ENCODE results near the gene MGME1. TPM values are rescaled to one million over a fixed set of nuclear protein-coding genes. Genes with fewer than 3 reads are reported as not detected.

Gene MGME1
- total RNA-seq, 1 experiment from 2014 or later, result 24.0 TPM

GRCh38 chr20:17998446-17998845 is 29.6 kb downstream of the MGME1 start:
- Mint-ChIP-seq H3K36me3 (ENCODE audit: insufficient read depth, unreplicated experiment) (peaks cover 6% of the 10 kb centered on the region), H3K4me3 (ENCODE audit: unreplicated experiment) (no peak overlapping the region), H3K9me3 (ENCODE audit: unreplicated experiment) (no peaks in the 10 kb centered on the region), H3K27ac (ENCODE audit: low read depth, unreplicated experiment) (no peak overlapping the region), H3K4me1 (ENCODE audit: insufficient read depth, unreplicated experiment) (peaks cover 19% of the 10 kb centered on the region), H3K27me3 (ENCODE audit: insufficient read depth, unreplicated experiment) (no peaks in the 10 kb centered on the region)
- no TSS peak for BruUV-seq (replicated peaks)
- intact Hi-C loops (cut with micrococcal nuclease), result loop anchor here (10.0 kb wide), 1 partner anchor 464 kb away; the partner anchor contains the start of gene BFSP1
- no peak for DNase-seq (ENCODE audit: unreplicated experiment)
- TF ChIP-seq CTCF (IDR thresholded peaks at IDR 0.05; ENCODE audit: unreplicated experiment), result no peak
- POLR2A ChIA-PET, result interaction anchor here (0.7 to 1.3 kb wide), 4 partner anchors 27 to 428 kb away, joined by 3 to 5 read pairs (median 4); partner anchors contain the start of gene DSTN
- CTCF ChIA-PET, result interaction anchor here (0.6 to 6.0 kb wide), 12 partner anchors 13 to 494 kb away, joined by 3 to 68 read pairs (median 4); partner anchors contain the start of genes MGME1, RRBP1 and SNX5

GRCh38 chr20:17999566-17999965 is 30.7 kb downstream of the MGME1 start:
- H3K36me3 Mint-ChIP-seq (ENCODE audit: insufficient read depth, unreplicated experiment), result peaks cover 6% of the 10 kb centered on the region
- no peak for TF ChIP-seq CTCF (IDR thresholded peaks at IDR 0.05; ENCODE audit: unreplicated experiment)
- DNase-seq (ENCODE audit: unreplicated experiment), result no peak
- H3K27ac Mint-ChIP-seq (ENCODE audit: low read depth, unreplicated experiment), result no peak overlapping the region
- no peaks in the 10 kb centered on the region for H3K9me3 Mint-ChIP-seq (ENCODE audit: unreplicated experiment)
- CTCF ChIA-PET, result interaction anchor here (1.5 to 6.0 kb wide), 4 partner anchors 14 to 276 kb away, joined by 11 to 68 read pairs (median 60); partner anchors contain the start of genes MGME1 and SNX5
- H3K27me3 Mint-ChIP-seq (ENCODE audit: insufficient read depth, unreplicated experiment), result no peaks in the 10 kb centered on the region
- H3K4me3 Mint-ChIP-seq (ENCODE audit: unreplicated experiment), result no peak overlapping the region
- POLR2A ChIA-PET, result interaction anchor here (0.6 to 1.3 kb wide), 3 partner anchors 28 to 483 kb away, joined by 3 read pairs; no protein-coding TSS in a partner anchor
- H3K4me1 Mint-ChIP-seq (ENCODE audit: insufficient read depth, unreplicated experiment), result peaks cover 19% of the 10 kb centered on the region
- intact Hi-C loops (cut with micrococcal nuclease), result loop anchor here (10.0 kb wide), 1 partner anchor 465 kb away; the partner anchor contains the start of gene BFSP1
- BruUV-seq (replicated peaks), result no TSS peak

- DNase-seq (ENCODE audit: unreplicated experiment), result peak; percentile 94
- Mint-ChIP-seq H3K4me3 (ENCODE audit: unreplicated experiment) (peak overlapping the region; percentile 10), H3K4me1 (ENCODE audit: insufficient read depth, unreplicated experiment) (peaks cover 13% of the 10 kb centered on the region), H3K36me3 (ENCODE audit: insufficient read depth, unreplicated experiment) (no peaks in the 10 kb centered on the region), H3K27me3 (ENCODE audit: insufficient read depth, unreplicated experiment) (no peaks in the 10 kb centered on the region), H3K9me3 (ENCODE audit: unreplicated experiment) (no peaks in the 10 kb centered on the region), H3K27ac (ENCODE audit: low read depth, unreplicated experiment) (peak overlapping the region; percentile 33)
- intact Hi-C loops (cut with micrococcal nuclease), result loop anchor here (1.0 kb wide), 1 partner anchor 275 kb away; no protein-coding TSS in a partner anchor
- TF ChIP-seq CTCF (IDR thresholded peaks at IDR 0.05; ENCODE audit: unreplicated experiment), result no peak
- ChIA-PET POLR2A (interaction anchor here (0.5 to 2.7 kb wide), 28 partner anchors 11 to 977 kb away, joined by 3 to 46 read pairs (median 4); partner anchors contain the start of genes KAT14, MGME1, OVOL2 and PET117), CTCF (interaction anchor here (0.5 to 2.0 kb wide), 13 partner anchors 15 to 380 kb away, joined by 3 to 13 read pairs (median 3); partner anchors contain the start of genes KAT14 and PET117)
- no TSS peak for BruUV-seq (replicated peaks)
Observed at GRCh38 chr20:18001131-18001921, 32.5 kb downstream of the MGME1 start.

- BruUV-seq (replicated peaks), result no TSS peak
Observed at GRCh38 chr20:18003897-18004296, 35.1 kb downstream of the MGME1 start.

More at GRCh38 chr20:18003897-18004296, 35.1 kb downstream of the MGME1 start:
- TF ChIP-seq CTCF (IDR thresholded peaks at IDR 0.05; ENCODE audit: unreplicated experiment), result no peak
- Mint-ChIP-seq H3K27me3 (ENCODE audit: insufficient read depth, unreplicated experiment) (no peaks in the 10 kb centered on the region), H3K4me3 (ENCODE audit: unreplicated experiment) (no peak overlapping the region), H3K36me3 (ENCODE audit: insufficient read depth, unreplicated experiment) (no peaks in the 10 kb centered on the region), H3K4me1 (ENCODE audit: insufficient read depth, unreplicated experiment) (peaks cover 13% of the 10 kb centered on the region), H3K9me3 (ENCODE audit: unreplicated experiment) (no peaks in the 10 kb centered on the region), H3K27ac (ENCODE audit: low read depth, unreplicated experiment) (no peak overlapping the region)
- CTCF ChIA-PET, result interaction anchor here (0.6 to 1.5 kb wide), 4 partner anchors 9 to 1200 kb away, joined by 3 to 4 read pairs (median 3); partner anchors contain the start of gene RRBP1
- intact Hi-C loops (cut with micrococcal nuclease), result no loop called here
- no peak for DNase-seq (ENCODE audit: unreplicated experiment)
- POLR2A ChIA-PET, result interaction anchor here (1.1 kb wide), 1 partner anchor 37 kb away, joined by 3 read pairs; no protein-coding TSS in a partner anchor

All from MCF 10A (cell line).